ENCODE data around the gene FMNL3. TPM values are rescaled to one million over a fixed set of nuclear protein-coding genes. Genes with fewer than 3 reads are reported as not detected.

The FMNL3 gene
- total and polyA plus RNA-seq, 2 of the 8 experiments (the other 6 are each of a cell fraction or from before 2014, with no cell fraction given) = 8.6 to 29.0 TPM

DNA sequence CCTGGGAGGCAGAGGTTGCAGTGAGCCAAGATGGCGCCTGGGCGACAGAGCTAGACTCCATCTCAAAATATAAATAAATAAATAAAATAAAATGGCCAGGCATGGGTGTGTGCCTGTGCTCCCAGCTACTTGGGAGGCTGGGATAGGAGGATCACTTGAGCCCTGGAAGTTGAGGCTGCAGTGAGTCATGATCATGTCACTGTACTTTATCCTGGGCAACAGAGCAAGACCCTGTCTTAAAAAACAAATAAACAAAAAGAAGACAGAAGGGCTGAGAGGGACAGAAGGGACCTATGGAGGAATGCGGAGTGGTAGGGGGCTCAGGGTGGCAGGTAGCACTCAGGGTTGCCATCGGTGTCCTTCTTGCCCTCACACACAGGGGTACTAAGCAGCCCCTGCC, 43.0 kb downstream of the FMNL3 start:
- peak overlapping the region; percentile 75; the same call in 1 of the 2 replicates for H2BK12ac ChIP-seq (ENCODE audit: low read depth, low read length)
- no peak overlapping the region for H3K18ac ChIP-seq (ENCODE audit: extremely low read depth, low read length)
- peaks cover 3 to 6% (median 4%) of the 10 kb centered on the region in 4 experiments; a peak in 4 of 7 replicates for H3K4me1 ChIP-seq (replicated peaks in 1 of 4; ENCODE audit: control insufficient read depth in 3 of 4, insufficient read depth in 4 of 4, low read length in 3 of 4)
- no peak overlapping the region for H2BK20ac ChIP-seq (ENCODE audit: low read length)
- no peak overlapping the region for H4K5ac ChIP-seq (ENCODE audit: insufficient read length, low read depth, low read length)
- H4K91ac ChIP-seq (replicated peaks; ENCODE audit: insufficient read length, low read length) = no peak overlapping the region
- no peak overlapping the region for H3K56ac ChIP-seq (replicated peaks; ENCODE audit: insufficient read length, low read depth, low read length)
- no peak overlapping the region for H2BK15ac ChIP-seq (ENCODE audit: low read length)
- no peak overlapping the region for H3K23ac ChIP-seq (ENCODE audit: insufficient read length)
- DNase-seq (ENCODE audit: low read depth in 1 of 2, low spot score in 2 of 2) (no peak), FAIRE-seq (no peak)
- POLR2A ChIA-PET (ENCODE audit: partially characterized antibody) = interaction anchor here (0.6 to 4.3 kb wide), 10 partner anchors 10 to 108 kb away, joined by 3 to 36 read pairs (median 4); partner anchors contain the start of genes FMNL3 and TMBIM6
- no peak overlapping the region for H3K4me3 ChIP-seq (ENCODE audit: extremely low read depth in 1 of 4, insufficient read depth in 2 of 4, low read depth in 3 of 4, low read length in 4 of 4)
- no peak overlapping the region for H3K4me2 ChIP-seq (ENCODE audit: insufficient read depth in 1 of 2, low read depth in 2 of 2, low read length in 2 of 2)
- no peak overlapping the region for H2BK120ac ChIP-seq (replicated peaks; ENCODE audit: low read depth, low read length)
- no peaks in the 10 kb centered on the region for H3K23me2 ChIP-seq (ENCODE audit: low read depth, low read length)
- H3K27me3 ChIP-seq (replicated peaks in 1 of 4; ENCODE audit: control insufficient read depth in 3 of 4, extremely low read depth in 1 of 4, insufficient read depth in 3 of 4, low read length in 3 of 4) = no peaks in the 10 kb centered on the region
- TF ChIP-seq CREB1 (IDR thresholded peaks at IDR 0.05) (no peak), KDM4A (IDR thresholded peaks at IDR 0.05; ENCODE audit: low read depth, low read length, severe bottlenecking) (no peak), EGR1 (IDR thresholded peaks at IDR 0.05; ENCODE audit: borderline replicate concordance, low read depth, low read length) (no peak), SAP30 (IDR thresholded peaks at IDR 0.05; ENCODE audit: insufficient read depth, insufficient replicate concordance, low read length) (no peak), BRCA1 (IDR thresholded peaks at IDR 0.05; ENCODE audit: low read depth, low read length) (no peak), EZH2 (IDR thresholded peaks at IDR 0.05; ENCODE audit: low read depth, low read length, severe bottlenecking) (no peak), SIRT6 (IDR thresholded peaks at IDR 0.05; ENCODE audit: low read length) (no peak), NANOG (IDR thresholded peaks at IDR 0.05; ENCODE audit: insufficient read depth, low read depth, low read length, poor library complexity, severe bottlenecking) (no peak), FOSL1 (IDR thresholded peaks at IDR 0.05; ENCODE audit: insufficient read depth, low read depth, low read length) (no peak)
- TF ChIP-seq, protein P1, sequence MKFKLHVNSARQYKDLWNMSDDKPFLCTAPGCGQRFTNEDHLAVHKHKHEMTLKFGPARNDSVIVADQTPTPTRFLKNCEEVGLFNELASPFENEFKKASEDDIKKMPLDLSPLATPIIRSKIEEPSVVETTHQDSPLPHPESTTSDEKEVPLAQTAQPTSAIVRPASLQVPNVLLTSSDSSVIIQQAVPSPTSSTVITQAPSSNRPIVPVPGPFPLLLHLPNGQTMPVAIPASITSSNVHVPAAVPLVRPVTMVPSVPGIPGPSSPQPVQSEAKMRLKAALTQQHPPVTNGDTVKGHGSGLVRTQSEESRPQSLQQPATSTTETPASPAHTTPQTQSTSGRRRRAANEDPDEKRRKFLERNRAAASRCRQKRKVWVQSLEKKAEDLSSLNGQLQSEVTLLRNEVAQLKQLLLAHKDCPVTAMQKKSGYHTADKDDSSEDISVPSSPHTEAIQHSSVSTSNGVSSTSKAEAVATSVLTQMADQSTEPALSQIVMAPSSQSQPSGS (IDR thresholded peaks at IDR 0.05; ENCODE audit: low read length) = no peak
- CTCF ChIA-PET (ENCODE audit: partially characterized antibody) = interaction anchor here (1.2 to 5.8 kb wide), 7 partner anchors 10 to 98 kb away, joined by 4 to 30 read pairs (median 7); no protein-coding TSS in a partner anchor
- H2BK5ac ChIP-seq (ENCODE audit: low read depth, low read length) = peak overlapping the region; percentile 90; the same call in 1 of the 2 replicates
- H4K8ac ChIP-seq (ENCODE audit: extremely low read depth, insufficient read depth, low read length) = no peak overlapping the region
- peaks cover 0 to 13% (median 4%) of the 10 kb centered on the region in 4 experiments; a peak in 4 of 8 replicates for H3K36me3 ChIP-seq (ENCODE audit: control insufficient read depth in 2 of 4, insufficient read depth in 4 of 4, low read length in 3 of 4)
- no peak overlapping the region for H2AFZ ChIP-seq (ENCODE audit: low read length)
- H3K79me1 ChIP-seq (ENCODE audit: low read depth, low read length) = no peaks in the 10 kb centered on the region; the same call in 1 of the 2 replicates
- no peak overlapping the region for H3K4ac ChIP-seq (replicated peaks; ENCODE audit: insufficient read length, low read depth, low read length)
- no peak overlapping the region; the same call in 1 of the 2 replicates for H2AK5ac ChIP-seq (ENCODE audit: low read depth, low read length)
- H3K9me3 ChIP-seq (ENCODE audit: insufficient read depth in 2 of 2, low read depth in 1 of 2, low read length in 1 of 2) = no peaks in the 10 kb centered on the region
- no peaks in the 10 kb centered on the region for H3K79me2 ChIP-seq (ENCODE audit: control insufficient read depth in 1 of 2, insufficient read depth in 2 of 2, low read length in 2 of 2)
- 91% methylated on average over 4 of the region's 4 CpGs; no CpG with 5 or more reads in 1 of the 2 experiments for WGBS, 2 experiments (ENCODE audit: extremely low coverage in 1 of 2, insufficient coverage in 1 of 2, insufficient read length in 1 of 2, insufficient replicate concordance in 2 of 2, low coverage in 1 of 2, low lambda C conversion rate in 2 of 2, missing lambda C conversion rate in 1 of 2)
- H3K27ac ChIP-seq (ENCODE audit: low read depth, low read length) = no peak overlapping the region
- H4K20me1 ChIP-seq (replicated peaks in 1 of 2; ENCODE audit: control insufficient read depth in 1 of 2, insufficient read depth in 2 of 2, low read length in 2 of 2) = peaks cover 1% of the 10 kb centered on the region in 2 experiments
- H3K9ac ChIP-seq (replicated peaks in 1 of 4; ENCODE audit: extremely low read depth in 1 of 4, low read depth in 3 of 4, low read length in 3 of 4) = no peak overlapping the region
- H3K14ac ChIP-seq (ENCODE audit: insufficient read length) = no peak overlapping the region

All from H1 (cell line).